Immature natural killer cell (primary cell): Measurements from ENCODE around the gene USP5. TPM values are rescaled to one million over a fixed set of nuclear protein-coding genes. Genes with fewer than 3 reads are reported as not detected.

Experiments
- DNase-seq, 3 donors: peaks; one replicate each; pipeline ENCODE4 v3.0.0; 2022; ENCODE audit warnings: mixed read lengths in 1 of 3
- H3K27ac Mint-ChIP-seq, 6 donors: one replicate each; pipeline ENCODE4 v1.8.0; 2020; ENCODE audit warnings: mixed read lengths in 6 of 6, mild to moderate bottlenecking in 5 of 6, inconsistent platforms in 4 of 6, moderate library complexity in 3 of 6
- H3K27me3 Mint-ChIP-seq, 3 donors: one replicate each; pipeline ENCODE4 v1.8.0; 2020 to 2021; ENCODE audit warnings: low read depth in 3 of 3, mild to moderate bottlenecking in 3 of 3, mixed read lengths in 3 of 3, moderate library complexity in 3 of 3, inconsistent platforms in 1 of 3
- H3K36me3 Mint-ChIP-seq, 3 donors: one replicate each; pipeline ENCODE4 v1.8.0; 2020; ENCODE audit warnings: mixed read lengths in 3 of 3, inconsistent platforms in 2 of 3, mild to moderate bottlenecking in 2 of 3
- H3K4me1 Mint-ChIP-seq, 2 donors: one replicate each; pipeline ENCODE4 v1.8.0; 2020; ENCODE audit warnings: inconsistent platforms in 2 of 2, mild to moderate bottlenecking in 2 of 2, mixed read lengths in 2 of 2, moderate library complexity in 1 of 2
- H3K4me3 Mint-ChIP-seq, 5 donors: one replicate each; pipeline ENCODE4 v1.8.0; 2020; ENCODE audit warnings: mild to moderate bottlenecking in 5 of 5, mixed read lengths in 5 of 5, inconsistent platforms in 3 of 5, moderate library complexity in 3 of 5
- H3K9me3 Mint-ChIP-seq, 6 donors: one replicate each; pipeline ENCODE4 v1.8.0; 2020; ENCODE audit warnings: mild to moderate bottlenecking in 6 of 6, mixed read lengths in 6 of 6, inconsistent platforms in 4 of 6, moderate library complexity in 3 of 6
- polyA plus RNA-seq, 3 donors: library from polyadenylated mRNA; unstranded; fragments of 300-500 nt; fragmentation: Illumina TruSeq; gene quantifications; one replicate each; pipeline ENCODE4 v1.2.3, GENCODE V29; 2021

Gene USP5
- polyA plus RNA-seq, 3 donors from 2014 or later, result 41.3 to 54.0 (median 52.0) TPM

DNA sequence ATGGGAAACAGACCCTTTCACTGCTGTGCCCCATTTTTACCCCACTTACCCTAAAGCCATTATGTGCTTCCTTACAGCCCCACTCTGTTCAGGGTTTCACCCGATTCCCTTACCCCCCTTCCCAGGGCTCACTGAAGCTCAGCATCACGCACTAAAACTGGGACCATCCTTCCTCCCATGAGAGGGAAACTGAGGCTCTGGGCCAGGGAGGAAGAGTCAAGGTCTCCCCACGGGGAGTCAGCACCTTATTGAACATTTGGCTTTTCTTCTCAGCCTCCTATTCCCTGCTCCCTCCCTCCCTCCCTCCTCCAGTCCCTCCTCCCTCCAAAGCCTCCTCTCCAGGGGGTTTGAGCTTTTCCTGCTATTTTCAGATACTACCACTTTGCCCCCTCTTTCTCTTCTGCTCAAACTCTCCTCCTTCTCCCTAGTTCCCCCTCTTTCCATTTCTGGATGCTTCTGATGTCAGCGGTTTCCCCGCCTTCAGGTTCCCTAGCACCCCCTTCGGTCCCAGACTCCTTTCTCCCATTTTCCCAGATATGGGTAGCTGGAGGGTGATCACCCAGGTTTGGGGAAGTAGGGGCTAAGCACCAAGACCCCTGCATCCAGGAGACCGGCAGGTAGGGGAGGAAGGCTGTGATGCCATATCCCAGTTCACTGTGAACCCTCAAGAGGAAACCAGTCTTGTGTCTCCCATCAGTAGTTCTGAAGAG lies 29.4 kb upstream of the USP5 start:
- peaks cover 0 to 1% (median 0%) of the 10 kb centered on the region in 6 donors for H3K9me3 Mint-ChIP-seq
- no peak overlapping the region for H3K4me3 Mint-ChIP-seq
- H3K4me1 Mint-ChIP-seq, result peaks cover 0 to 8% of the 10 kb centered on the region in 2 donors
- no peak for DNase-seq
- peaks cover 19 to 37% (median 34%) of the 10 kb centered on the region in 3 donors for H3K27me3 Mint-ChIP-seq
- no peaks in the 10 kb centered on the region for H3K36me3 Mint-ChIP-seq
- H3K27ac Mint-ChIP-seq, result peak overlapping the region in 1 of 6 donors; percentile 25

DNA sequence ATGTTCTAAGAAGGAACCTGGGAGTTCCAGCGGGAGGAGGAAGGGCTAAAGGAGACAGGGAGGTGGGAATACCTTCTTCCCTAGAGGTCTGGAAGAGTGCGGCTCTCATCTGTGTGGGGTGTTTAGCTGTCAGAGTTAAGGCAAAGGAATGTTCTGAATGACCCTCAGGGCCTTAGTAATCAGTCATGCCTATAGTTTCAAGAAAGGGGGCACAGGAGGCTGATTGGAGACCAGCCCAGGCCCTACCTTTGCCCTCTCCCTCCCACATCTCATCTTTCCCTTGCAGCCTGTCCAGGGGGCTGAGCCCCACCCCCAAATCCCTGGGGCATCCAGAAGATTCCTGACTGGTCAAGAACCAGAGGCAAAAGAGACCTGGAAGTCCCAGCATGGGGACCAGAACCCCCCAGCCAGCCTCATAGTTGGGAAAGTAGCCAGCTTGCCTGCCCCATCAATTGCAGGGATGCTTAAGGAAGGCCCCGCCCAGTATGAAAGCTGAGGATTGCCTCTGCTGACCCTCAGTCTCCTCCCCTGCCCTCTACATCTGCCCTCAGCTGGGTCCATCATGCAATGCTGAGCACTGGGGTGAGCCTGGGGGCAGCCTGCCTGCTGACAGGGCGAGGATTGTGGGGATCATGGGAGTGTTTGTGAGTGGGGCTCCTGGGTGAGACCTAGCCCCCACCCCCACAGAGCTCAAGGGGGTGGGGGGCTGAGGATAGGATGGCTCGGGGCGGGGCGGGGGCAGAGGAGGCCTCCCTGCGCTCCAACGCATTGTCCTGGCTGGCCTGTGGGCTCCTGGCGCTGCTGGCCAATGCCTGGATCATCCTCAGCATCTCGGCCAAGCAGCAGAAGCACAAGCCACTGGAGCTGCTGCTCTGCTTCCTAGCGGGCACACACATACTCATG lies 28.5 kb upstream of the USP5 start:
- H3K36me3 Mint-ChIP-seq, result no peaks in the 10 kb centered on the region
- no peak for DNase-seq
- peaks cover 17 to 37% (median 37%) of the 10 kb centered on the region in 3 donors for H3K27me3 Mint-ChIP-seq
- H3K9me3 Mint-ChIP-seq, result peaks cover 0 to 1% (median 0%) of the 10 kb centered on the region in 6 donors
- peaks cover 6 to 11% of the 10 kb centered on the region in 2 donors for H3K4me1 Mint-ChIP-seq
- peak overlapping the region in 1 of 6 donors; percentile 25 for H3K27ac Mint-ChIP-seq
- H3K4me3 Mint-ChIP-seq, result no peak overlapping the region

DNA sequence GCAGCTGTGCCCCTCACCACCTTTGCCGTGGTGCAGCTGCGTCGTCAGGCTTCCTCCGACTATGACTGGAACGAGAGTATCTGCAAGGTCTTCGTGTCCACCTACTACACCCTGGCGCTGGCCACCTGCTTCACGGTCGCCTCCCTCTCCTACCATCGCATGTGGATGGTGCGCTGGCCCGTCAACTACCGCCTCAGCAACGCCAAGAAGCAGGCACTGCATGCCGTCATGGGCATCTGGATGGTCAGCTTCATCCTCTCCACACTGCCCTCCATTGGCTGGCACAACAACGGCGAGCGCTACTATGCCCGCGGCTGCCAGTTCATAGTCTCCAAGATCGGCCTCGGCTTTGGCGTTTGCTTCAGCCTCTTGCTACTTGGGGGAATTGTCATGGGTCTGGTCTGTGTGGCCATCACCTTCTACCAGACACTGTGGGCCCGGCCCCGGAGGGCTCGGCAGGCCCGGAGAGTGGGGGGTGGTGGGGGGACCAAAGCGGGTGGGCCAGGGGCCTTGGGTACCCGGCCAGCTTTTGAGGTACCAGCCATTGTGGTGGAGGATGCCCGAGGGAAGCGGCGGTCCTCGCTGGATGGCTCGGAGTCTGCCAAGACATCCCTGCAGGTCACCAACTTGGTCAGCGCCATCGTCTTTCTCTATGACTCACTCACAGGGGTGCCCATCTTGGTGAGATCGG lies 27.7 kb upstream of the USP5 start:
- Mint-ChIP-seq H3K27ac (no peak overlapping the region), H3K27me3 (peaks cover 19 to 41% (median 37%) of the 10 kb centered on the region in 3 donors), H3K4me1 (peaks cover 11 to 15% of the 10 kb centered on the region in 2 donors)

DNA sequence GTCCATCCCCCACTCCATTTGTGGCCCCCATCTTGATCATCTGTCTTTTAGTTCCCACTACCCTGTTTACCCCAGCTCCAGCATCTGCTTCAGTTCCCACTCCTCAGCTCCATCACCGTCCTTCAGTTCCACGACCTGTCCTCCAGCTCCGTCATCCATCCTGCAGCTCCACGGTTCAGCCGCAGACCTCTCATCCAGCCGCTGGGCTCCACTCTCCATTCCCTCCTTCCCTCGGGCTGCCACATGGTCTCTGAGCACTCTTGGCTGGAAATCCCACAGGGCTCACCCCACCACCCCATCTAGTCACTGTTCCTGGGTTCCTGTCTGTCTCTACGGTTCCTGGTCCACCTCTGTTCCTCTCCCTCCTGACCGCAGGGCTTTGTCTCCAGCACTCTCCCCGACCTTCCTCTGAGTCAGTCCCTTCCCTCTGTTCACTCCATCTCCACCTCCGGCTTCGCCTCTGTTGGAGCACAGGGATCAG lies 27.0 kb upstream of the USP5 start:
- peaks cover 13 to 18% of the 10 kb centered on the region in 2 donors for H3K4me1 Mint-ChIP-seq
- no peak for DNase-seq
- no peak overlapping the region for H3K4me3 Mint-ChIP-seq
- peaks cover 22 to 43% (median 39%) of the 10 kb centered on the region in 3 donors for H3K27me3 Mint-ChIP-seq
- H3K27ac Mint-ChIP-seq, result no peak overlapping the region
- H3K36me3 Mint-ChIP-seq, result no peaks in the 10 kb centered on the region
- H3K9me3 Mint-ChIP-seq, result peaks cover 0 to 1% (median 0%) of the 10 kb centered on the region in 6 donors

More for the DNA sequence above, 27.7 kb upstream of the USP5 start:
- Mint-ChIP-seq H3K4me3 (no peak overlapping the region), H3K9me3 (peaks cover 0 to 1% (median 0%) of the 10 kb centered on the region in 6 donors), H3K36me3 (no peaks in the 10 kb centered on the region)
- DNase-seq, result no peak

DNA sequence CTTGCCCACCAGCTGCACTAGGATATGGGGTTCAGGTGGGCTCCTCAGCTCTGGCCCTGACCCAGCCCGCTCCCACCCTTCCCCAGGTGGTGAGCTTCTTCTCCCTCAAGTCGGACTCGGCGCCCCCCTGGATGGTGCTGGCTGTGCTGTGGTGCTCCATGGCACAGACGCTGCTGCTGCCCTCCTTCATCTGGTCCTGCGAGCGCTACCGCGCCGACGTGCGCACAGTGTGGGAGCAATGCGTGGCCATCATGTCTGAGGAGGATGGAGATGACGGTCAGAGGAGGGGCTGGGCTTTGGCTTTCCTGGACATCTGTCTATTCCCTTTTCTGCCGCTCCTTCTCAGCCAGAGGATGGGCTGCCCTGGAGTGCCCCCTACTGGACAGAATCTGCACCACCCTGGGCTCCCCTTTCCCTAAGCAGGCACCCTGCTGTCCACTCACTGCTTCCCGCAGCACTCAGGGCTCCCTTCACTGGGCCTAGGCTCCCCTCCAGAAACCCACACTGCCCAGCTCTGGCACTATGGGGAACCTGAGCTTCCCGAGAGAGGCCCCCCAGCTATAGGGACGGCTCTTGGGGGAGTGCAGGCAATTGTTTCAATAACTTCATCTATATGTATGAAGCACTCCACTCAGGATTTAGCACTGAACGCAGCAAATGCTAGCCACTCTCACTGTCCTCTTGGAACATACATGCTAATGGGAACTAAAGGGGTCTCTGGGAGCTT lies 26.4 kb upstream of the USP5 start:
- Mint-ChIP-seq H3K36me3 (no peaks in the 10 kb centered on the region), H3K4me3 (no peak overlapping the region), H3K9me3 (peaks cover 0 to 1% (median 0%) of the 10 kb centered on the region in 6 donors), H3K27ac (no peak overlapping the region), H3K4me1 (peaks cover 13 to 18% of the 10 kb centered on the region in 2 donors), H3K27me3 (peaks cover 24 to 45% (median 43%) of the 10 kb centered on the region in 3 donors)
- peak; percentile 51 to 64 (median 57) for DNase-seq

DNA sequence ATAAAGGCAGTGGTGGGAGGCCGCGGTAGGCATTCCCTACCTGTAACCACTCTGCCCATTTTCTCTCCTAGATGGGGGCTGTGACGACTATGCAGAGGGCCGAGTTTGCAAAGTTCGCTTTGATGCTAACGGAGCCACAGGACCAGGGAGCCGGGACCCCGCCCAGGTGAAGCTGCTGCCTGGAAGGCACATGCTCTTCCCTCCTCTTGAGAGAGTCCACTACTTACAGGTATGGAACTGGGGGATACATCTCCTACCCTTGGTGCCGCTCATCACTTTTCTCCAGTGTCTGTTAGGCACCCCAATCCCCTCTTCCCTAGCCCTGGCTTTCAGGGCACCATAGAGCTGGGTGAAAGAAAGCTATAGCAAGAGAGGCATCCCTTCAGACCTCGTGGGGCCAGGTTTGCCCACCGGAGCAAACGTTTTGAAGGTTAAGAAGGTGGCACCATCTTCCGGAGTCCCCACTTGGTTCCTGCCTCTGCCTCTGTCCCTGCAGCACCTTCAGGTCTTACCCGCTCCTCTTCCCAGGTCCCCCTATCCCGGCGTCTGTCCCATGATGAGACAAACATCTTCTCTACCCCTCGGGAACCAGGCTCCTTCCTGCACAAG lies 25.7 kb upstream of the USP5 start:
- no peak overlapping the region for H3K4me3 Mint-ChIP-seq
- H3K27ac Mint-ChIP-seq, result no peak overlapping the region
- peaks cover 24 to 41% (median 40%) of the 10 kb centered on the region in 3 donors for H3K27me3 Mint-ChIP-seq
- no peaks in the 10 kb centered on the region for H3K36me3 Mint-ChIP-seq
- H3K4me1 Mint-ChIP-seq, result peaks cover 13 to 14% of the 10 kb centered on the region in 2 donors
- no peak for DNase-seq
- peaks cover 0 to 1% (median 0%) of the 10 kb centered on the region in 6 donors for H3K9me3 Mint-ChIP-seq

DNA sequence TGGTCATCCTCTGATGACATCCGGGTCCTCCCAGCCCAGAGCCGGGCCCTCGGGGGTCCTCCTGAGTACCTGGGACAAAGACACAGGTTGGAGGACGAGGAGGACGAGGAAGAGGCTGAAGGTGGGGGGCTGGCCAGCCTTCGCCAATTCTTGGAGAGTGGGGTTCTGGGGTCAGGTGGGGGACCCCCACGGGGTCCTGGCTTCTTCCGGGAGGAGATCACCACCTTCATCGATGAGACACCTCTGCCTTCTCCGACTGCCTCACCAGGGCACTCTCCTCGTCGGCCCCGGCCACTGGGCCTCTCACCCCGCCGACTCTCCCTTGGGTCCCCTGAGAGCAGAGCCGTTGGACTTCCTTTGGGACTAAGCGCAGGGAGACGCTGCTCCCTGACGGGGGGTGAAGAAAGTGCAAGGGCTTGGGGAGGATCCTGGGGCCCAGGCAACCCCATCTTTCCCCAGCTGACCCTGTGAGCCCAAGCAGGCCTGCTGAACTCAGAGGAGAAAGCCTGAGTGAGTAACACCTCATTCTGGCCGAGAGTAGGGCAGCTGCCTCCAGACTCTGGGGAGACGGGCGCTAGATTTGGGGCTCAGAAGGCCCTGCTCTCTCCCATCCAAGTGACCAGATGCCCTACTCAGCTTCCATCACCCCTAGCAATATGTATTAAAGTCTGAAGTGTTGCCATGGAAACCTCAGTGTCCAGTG lies 25.1 kb upstream of the USP5 start:
- Mint-ChIP-seq H3K27me3 (peaks cover 26 to 42% (median 39%) of the 10 kb centered on the region in 3 donors), H3K4me1 (peaks cover 12 to 13% of the 10 kb centered on the region in 2 donors), H3K4me3 (peak overlapping the region in 4 of 5 donors; percentile 14 to 54 (median 32)), H3K9me3 (peaks cover 0 to 1% (median 0%) of the 10 kb centered on the region in 6 donors), H3K36me3 (no peaks in the 10 kb centered on the region), H3K27ac (no peak overlapping the region)
- no peak for DNase-seq

DNA sequence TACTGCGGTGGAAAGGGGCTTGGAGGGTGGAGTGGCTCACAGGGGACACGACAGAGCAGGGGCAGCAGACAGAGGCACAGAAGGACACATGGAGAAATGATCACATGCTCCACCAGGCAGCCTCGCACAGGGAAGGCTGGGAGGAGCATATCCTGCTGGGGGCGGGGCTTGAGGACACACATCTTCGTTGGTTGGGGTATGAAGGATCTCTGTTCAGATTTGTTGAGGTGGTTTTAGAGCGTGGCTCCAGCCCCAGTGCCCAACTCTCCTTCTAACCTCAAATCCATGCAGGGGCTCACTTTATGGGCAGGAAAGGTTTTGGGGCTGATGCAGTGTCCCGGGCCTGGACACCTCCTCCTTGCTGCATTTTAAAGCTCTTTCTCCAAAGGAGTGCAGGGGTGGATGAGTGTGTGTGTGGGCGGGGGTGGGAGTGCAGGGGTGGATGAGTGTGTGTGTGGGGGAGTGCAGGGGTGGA lies 24.5 kb upstream of the USP5 start:
- Mint-ChIP-seq H3K4me3 (peak overlapping the region in 4 of 5 donors; percentile 14 to 54 (median 32)), H3K27ac (no peak overlapping the region), H3K9me3 (peaks cover 0 to 1% (median 0%) of the 10 kb centered on the region in 6 donors), H3K4me1 (peaks cover 12 to 13% of the 10 kb centered on the region in 2 donors), H3K36me3 (no peaks in the 10 kb centered on the region), H3K27me3 (peaks cover 24 to 42% (median 41%) of the 10 kb centered on the region in 3 donors)
- no peak for DNase-seq

DNA sequence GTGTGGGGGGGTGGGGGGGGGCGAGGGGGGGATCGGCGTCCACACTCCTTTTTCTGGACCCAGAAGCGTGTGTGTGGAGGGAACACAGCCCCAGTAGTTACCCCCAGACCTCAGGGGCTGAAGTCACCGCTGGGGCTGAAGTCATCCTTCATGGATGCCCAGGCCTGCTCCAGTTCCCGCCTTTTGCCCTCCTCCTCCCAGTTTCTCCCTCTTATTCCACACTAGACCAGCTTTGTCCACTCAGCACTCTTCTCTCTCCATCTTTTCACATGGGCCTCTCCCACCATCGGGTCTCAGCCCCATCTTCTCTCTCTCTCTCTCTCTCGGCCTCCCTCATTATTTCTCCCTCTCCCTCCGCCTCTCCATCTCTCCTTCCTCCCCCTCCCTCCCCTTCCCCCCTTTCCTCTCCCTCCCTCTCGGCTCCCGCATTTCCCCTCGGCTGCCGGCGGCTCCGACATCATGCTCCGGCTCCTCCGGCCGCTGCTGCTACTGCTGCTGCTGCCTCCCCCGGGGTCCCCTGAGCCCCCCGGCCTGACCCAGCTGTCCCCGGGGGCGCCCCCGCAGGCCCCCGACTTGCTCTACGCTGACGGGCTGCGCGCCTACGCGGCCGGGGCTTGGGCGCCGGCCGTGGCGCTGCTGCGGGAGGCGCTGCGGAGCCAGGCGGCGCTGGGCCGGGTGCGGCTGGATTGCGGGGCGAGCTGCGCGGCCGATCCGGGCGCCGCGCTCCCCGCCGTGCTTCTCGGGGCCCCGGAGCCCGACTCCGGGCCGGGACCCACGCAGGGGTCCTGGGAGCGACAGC lies 23.8 kb upstream of the USP5 start, which contains the start of gene P3H3:
TSS of gene P3H3 (plus strand) at position 426 of the 799 bp plus-strand sequence. CDS start at position 460, 34 bp downstream.
- H3K9me3 Mint-ChIP-seq, result peaks cover 0 to 1% (median 0%) of the 10 kb centered on the region in 6 donors
- H3K4me3 Mint-ChIP-seq, result peak within 1 kb of the TSS; percentile 84 to 89 (median 86)
- no peaks in the 10 kb centered on the region for H3K36me3 Mint-ChIP-seq
- peak in 2 of 3 donors; percentile 6 to 12 for DNase-seq
- H3K27ac Mint-ChIP-seq, result peak within 1 kb of the TSS in 3 of 6 donors; percentile 49 to 79 (median 49)
- peaks cover 21 to 38% (median 37%) of the 10 kb centered on the region in 3 donors for H3K27me3 Mint-ChIP-seq
- peaks cover 12 to 13% of the 10 kb centered on the region in 2 donors for H3K4me1 Mint-ChIP-seq

DNA sequence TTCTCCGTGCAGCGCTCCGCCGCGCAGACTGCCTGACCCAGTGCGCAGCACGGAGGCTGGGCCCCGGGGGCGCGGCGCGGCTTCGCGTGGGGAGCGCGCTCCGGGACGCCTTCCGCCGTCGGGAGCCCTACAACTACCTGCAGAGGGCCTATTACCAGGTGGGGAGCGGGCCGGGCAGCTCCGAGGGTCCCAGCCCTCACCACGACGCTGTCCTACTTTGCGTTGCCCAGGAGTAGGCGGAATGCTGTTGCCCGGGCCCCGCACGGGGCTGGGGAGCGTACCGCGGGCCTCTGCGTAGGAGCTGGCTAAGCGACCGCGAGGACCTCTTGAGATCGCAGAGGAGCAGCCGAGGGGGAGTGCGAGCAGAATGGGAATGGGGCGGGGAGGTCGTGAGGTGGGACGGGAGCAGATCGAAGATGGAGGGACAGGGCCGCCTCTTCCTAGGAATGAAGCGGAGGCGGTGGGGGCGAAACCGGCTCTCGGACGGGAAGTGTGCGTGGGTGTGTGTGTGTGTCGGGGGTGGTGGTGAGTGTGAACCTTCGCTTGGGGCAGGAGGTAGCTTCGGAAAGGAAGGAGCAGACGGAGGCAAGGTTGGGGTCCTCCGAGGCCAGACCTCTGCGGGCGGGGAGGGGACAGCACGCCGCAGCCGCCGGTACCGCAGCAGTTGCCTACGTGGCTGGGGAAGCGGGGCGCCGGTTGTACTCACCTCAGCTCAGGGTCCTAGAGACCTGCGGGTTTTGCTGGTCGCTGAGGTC lies 23.0 kb upstream of the USP5 start:
- peaks cover 20 to 37% (median 32%) of the 10 kb centered on the region in 3 donors for H3K27me3 Mint-ChIP-seq
- peak overlapping the region in 3 of 6 donors; percentile 49 to 79 (median 49) for H3K27ac Mint-ChIP-seq
- peaks cover 0 to 1% (median 0%) of the 10 kb centered on the region in 6 donors for H3K9me3 Mint-ChIP-seq

More for the DNA sequence above, 23.0 kb upstream of the USP5 start:
- DNase-seq, result peak; percentile 22 to 30 (median 25)
- H3K4me1 Mint-ChIP-seq, result peaks cover 12 to 13% of the 10 kb centered on the region in 2 donors
- peak overlapping the region; percentile 84 to 89 (median 86) for H3K4me3 Mint-ChIP-seq
- no peaks in the 10 kb centered on the region for H3K36me3 Mint-ChIP-seq
